Measurements from ENCODE around the gene GALNT7. TPM values are rescaled to one million over a fixed set of nuclear protein-coding genes. Genes with fewer than 3 reads are reported as not detected.
"Not testable (repeated sequence)": the region's sequence is repeated elsewhere in the genome, so short reads cannot be mapped to it uniquely, and the experiment has no call there.

GALNT7 gene
- 10 to 100 TPM in 1 of 9 donors, 1 to 10 TPM in 8; 3.1 to 12.8 (median 6.6) TPM for total RNA-seq
- polyA plus RNA-seq, result 1 to 10 TPM; 2.3 to 4.1 TPM
- long read RNA-seq, donor 1, full-length matches to known transcripts, result 5 of 8 reads
- long read RNA-seq, donor 1, partial matches to known transcripts, result 0 of 8 reads
- long read RNA-seq, donor 1, other reads (novel, unspliced or antisense), result 3 of 8 reads
- long read RNA-seq, donor 2, full-length matches to known transcripts, result 4 of 7 reads
- long read RNA-seq, donor 2, partial matches to known transcripts, result 2 of 7 reads
- long read RNA-seq, donor 2, other reads (novel, unspliced or antisense), result 1 of 7 reads
- long read RNA-seq, donor 3, full-length matches to known transcripts, result 5 of 6 reads
- long read RNA-seq, donor 3, partial matches to known transcripts, result 0 of 6 reads
- long read RNA-seq, donor 3, other reads (novel, unspliced or antisense), result 1 of 6 reads

- Histone ChIP-seq H3K4me3 (peak within 1 kb of the TSS; percentile 41 to 97 (median 88)), H3K4me1 (peaks cover 0 to 36% (median 12%) of the 10 kb centered on the region in 12 donors), H3K36me3 (peaks cover 0 to 13% (median 0%) of the 10 kb centered on the region in 9 donors), H3K27me3 (no peaks in the 10 kb centered on the region), H3K9me3 (no peaks in the 10 kb centered on the region), H3K27ac (peak within 1 kb of the TSS; percentile 67 to 96 (median 90))
- intact Hi-C loops (cut with DNase I), result loop anchor here in 3 of 10 donors (5.0 to 10.0 kb wide), 3 partner anchors 134 to 144 kb away; no protein-coding TSS in a partner anchor
- DNase-seq (peak; percentile 64 to 82 (median 69)), ATAC-seq (peak; percentile 49 to 82 (median 80))
- WGBS, 4 donors, result 0 to 1% (median 1%) methylated on average over 29 to 64 of the region's 64 CpGs
- TF ChIP-seq, protein P1, sequence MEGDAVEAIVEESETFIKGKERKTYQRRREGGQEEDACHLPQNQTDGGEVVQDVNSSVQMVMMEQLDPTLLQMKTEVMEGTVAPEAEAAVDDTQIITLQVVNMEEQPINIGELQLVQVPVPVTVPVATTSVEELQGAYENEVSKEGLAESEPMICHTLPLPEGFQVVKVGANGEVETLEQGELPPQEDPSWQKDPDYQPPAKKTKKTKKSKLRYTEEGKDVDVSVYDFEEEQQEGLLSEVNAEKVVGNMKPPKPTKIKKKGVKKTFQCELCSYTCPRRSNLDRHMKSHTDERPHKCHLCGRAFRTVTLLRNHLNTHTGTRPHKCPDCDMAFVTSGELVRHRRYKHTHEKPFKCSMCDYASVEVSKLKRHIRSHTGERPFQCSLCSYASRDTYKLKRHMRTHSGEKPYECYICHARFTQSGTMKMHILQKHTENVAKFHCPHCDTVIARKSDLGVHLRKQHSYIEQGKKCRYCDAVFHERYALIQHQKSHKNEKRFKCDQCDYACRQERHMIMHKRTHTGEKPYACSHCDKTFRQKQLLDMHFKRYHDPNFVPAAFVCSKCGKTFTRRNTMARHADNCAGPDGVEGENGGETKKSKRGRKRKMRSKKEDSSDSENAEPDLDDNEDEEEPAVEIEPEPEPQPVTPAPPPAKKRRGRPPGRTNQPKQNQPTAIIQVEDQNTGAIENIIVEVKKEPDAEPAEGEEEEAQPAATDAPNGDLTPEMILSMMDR (IDR thresholded peaks at IDR 0.05), result no peak
- TF ChIP-seq POLR2A (IDR thresholded peaks at IDR 0.05), result no peak
Observed at GRCh38 chr4:173168396-173169177, at the start of gene GALNT7. Gene GALNT7, plus strand, starts transcription at chr4:173168811. Its CDS starts 25 bp downstream, at chr4:173168836.

DNA sequence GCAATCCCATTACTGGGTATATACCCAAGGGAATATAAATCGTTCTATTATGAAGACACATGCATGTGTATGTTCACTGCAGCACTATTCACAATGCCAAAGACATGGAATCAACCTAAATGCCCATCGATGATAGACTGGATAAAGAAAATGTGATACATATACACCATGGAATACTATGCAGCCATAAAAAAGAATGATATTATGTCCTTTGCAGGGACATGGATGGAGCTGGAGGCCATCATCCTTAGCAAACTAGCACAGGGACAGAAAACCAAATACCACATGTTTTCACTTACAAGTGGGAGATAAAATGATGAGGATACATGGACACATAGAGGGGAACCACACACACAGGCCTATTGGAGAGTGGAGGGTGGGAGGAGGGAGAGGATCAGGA lies 49.8 kb upstream of the GALNT7 start:
- Histone ChIP-seq H3K9me3 (peaks cover 0 to 12% (median 0%) of the 10 kb centered on the region in 12 donors), H3K4me1 (peaks cover 0 to 11% (median 0%) of the 10 kb centered on the region in 12 donors)
- H3K4me3 ChIP-seq; ATAC-seq; DNase-seq; H3K36me3 ChIP-seq; H3K27ac ChIP-seq; intact Hi-C loops (cut with DNase I); H3K27me3 ChIP-seq: not testable (repeated sequence)
- 90 to 93% (median 92%) methylated on average over 2 of the region's 2 CpGs for WGBS, 4 donors

- 87 to 92% (median 89%) methylated on average over 3 of the region's 3 CpGs for WGBS, 4 donors
- H3K27me3 ChIP-seq, result no peaks in the 10 kb centered on the region
- TF ChIP-seq, protein P1 (IDR thresholded peaks at IDR 0.05), result no peak
- no peak for TF ChIP-seq POLR2A (IDR thresholded peaks at IDR 0.05)
- peaks cover 0 to 6% (median 0%) of the 10 kb centered on the region in 12 donors for H3K9me3 ChIP-seq
- H3K27ac ChIP-seq, result no peak overlapping the region
- no peak for DNase-seq
- ATAC-seq, result no peak
- no peaks in the 10 kb centered on the region for H3K36me3 ChIP-seq
- peaks cover 0 to 11% (median 0%) of the 10 kb centered on the region in 12 donors for H3K4me1 ChIP-seq
- H3K4me3 ChIP-seq, result no peak overlapping the region
- intact Hi-C loops (cut with DNase I), result no loop called here
Observed at GRCh38 chr4:173119818-173120217, 48.8 kb upstream of the GALNT7 start.

DNA sequence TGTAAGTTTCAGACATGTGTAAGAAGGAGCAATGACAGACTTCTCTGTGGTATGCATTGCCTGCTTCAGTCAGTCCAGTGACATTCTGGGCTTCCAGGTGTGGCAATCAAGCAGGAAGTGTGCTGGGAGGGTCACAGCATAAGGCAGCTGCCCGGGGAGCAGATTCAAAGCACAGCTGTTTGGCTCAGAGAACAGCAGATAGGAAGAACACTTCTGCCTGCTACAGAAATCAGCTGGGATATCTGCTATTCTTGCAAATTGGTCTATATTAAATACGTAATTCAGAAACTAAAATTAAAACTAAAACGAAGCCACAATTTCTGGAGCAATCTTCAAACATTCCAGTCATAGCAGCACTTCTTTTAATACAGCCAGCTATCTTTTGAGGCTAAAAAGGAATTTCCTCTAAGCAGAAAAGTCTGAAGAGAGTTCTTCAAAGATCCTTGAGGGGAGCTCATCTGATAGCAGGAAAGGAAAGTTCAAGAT lies 47.5 kb upstream of the GALNT7 start:
- peak in 1 of 5 donors; percentile 25 for DNase-seq
- H3K4me3 ChIP-seq, result no peak overlapping the region
- peak overlapping the region in 1 of 12 donors; percentile 13 for H3K27ac ChIP-seq
- H3K9me3 ChIP-seq, result peaks cover 0 to 6% (median 0%) of the 10 kb centered on the region in 12 donors
- TF ChIP-seq POLR2A (IDR thresholded peaks at IDR 0.05), result no peak
- TF ChIP-seq, protein P1 (IDR thresholded peaks at IDR 0.05), result no peak
- H3K27me3 ChIP-seq, result no peaks in the 10 kb centered on the region
- WGBS, 4 donors, result 14 to 37% (median 21%) methylated on average over 3 of the region's 3 CpGs
- intact Hi-C loops (cut with DNase I), result no loop called here
- peaks cover 0 to 11% (median 0%) of the 10 kb centered on the region in 12 donors for H3K4me1 ChIP-seq
- ATAC-seq, result peak in 3 of 4 donors; percentile 49 to 87 (median 59)
- H3K36me3 ChIP-seq, result no peaks in the 10 kb centered on the region

All from heart left ventricle (tissue), 16 donors.